GM13977 (cell line): ENCODE data around the gene TNC.

Source experiments
- DNase-seq: peaks from one replicate; pipeline ENCODE4 v3.0.0; 2012; ENCODE audit warnings: low spot score
- in situ Hi-C: fragments of 300-500 bp; cut with MboI; formaldehyde crosslinking; loops from one replicate; pipeline ENCODE4 v1.12.0; 2022; ENCODE audit warnings: low sequenced_read_pairs, low pct_unique_long_range_greater_than_20kb, mixed read lengths, inconsistent platforms; ENCODE audit not compliant: unreplicated experiment
- TF ChIP-seq, protein P1 (sequence below): IDR thresholded peaks from 2 replicates; pipeline ENCODE4 v1.5.1; 2012; ENCODE audit warnings: mild to moderate bottlenecking, control low read depth; ENCODE audit not compliant: insufficient read depth; ENCODE audit errors: extremely low read depth, missing control alignments

TNC gene

DNA sequence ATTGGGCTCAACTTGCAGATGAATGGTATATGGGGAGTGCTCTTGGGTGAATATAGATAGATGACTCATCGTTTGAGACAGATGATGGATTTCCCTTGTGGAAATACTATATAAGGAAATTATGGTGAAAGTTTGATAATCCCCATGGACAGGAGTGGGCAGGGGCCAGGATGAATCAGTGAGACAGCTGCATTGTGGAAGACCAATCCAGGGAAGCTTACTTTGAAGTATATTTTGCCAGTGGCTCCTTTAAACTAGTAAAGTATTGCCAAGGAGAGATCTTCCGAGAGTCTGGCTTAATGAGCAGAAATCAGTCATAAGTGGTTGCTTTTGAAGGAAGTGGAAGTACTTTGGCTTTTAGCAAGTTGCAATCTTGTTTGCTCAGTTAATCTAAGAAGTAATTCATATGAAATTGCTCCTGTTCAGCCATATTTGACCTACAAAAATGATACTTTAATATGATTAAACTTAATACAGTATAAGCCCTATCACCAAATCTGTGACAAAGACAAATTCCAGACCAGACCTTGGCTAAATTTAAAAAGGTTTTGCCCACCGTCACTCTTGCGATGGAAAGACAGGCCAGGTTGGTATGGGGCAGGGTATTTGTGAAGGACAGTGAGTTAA is 9.3 kb upstream of the TNC start:
- no peak for DNase-seq
- in situ Hi-C loops, result no loop called here
- TF ChIP-seq, protein P1, sequence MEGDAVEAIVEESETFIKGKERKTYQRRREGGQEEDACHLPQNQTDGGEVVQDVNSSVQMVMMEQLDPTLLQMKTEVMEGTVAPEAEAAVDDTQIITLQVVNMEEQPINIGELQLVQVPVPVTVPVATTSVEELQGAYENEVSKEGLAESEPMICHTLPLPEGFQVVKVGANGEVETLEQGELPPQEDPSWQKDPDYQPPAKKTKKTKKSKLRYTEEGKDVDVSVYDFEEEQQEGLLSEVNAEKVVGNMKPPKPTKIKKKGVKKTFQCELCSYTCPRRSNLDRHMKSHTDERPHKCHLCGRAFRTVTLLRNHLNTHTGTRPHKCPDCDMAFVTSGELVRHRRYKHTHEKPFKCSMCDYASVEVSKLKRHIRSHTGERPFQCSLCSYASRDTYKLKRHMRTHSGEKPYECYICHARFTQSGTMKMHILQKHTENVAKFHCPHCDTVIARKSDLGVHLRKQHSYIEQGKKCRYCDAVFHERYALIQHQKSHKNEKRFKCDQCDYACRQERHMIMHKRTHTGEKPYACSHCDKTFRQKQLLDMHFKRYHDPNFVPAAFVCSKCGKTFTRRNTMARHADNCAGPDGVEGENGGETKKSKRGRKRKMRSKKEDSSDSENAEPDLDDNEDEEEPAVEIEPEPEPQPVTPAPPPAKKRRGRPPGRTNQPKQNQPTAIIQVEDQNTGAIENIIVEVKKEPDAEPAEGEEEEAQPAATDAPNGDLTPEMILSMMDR, result no peak

DNA sequence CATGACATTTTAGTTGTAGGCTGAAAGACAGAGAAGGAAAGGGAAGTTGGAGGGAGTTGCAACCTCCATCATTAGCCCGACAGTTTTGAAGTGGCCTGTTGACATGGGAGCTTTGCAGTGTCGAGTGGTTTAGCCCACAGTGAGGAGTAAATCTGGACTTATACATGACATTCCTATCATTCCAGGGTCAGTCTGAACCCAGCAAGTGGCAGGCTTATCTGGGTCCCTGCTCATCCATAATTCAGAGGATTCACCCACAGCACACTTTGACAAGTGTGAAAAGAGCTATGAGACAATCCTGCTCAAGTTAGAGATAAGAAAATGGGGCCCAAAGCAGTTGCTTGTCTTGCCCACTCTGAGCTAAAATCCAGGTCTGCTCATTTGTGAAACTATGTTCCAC is 8.4 kb upstream of the TNC start:
- DNase-seq, result no peak
- TF ChIP-seq, protein P1, result no peak
- in situ Hi-C loops, result no loop called here

DNA sequence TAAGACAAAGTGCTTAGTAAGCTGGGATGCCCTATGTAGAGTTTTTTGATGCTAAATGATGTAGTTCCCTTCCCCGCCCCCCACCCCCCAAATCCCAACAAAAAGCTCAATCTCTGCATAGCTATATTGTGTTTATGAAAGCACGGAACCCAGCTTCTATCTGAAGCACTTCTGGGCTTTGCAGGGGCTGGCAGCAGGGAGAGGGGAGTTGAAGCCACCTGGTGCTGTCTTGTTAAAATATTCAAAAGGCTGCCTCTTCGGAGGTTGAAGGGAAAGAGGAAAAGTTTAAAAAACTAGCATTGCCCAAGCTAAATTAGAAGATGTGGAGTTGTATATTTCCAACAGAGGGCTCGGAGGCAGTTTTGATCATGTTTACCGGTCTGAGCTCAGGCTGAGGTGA is 5.0 kb upstream of the TNC start:
- in situ Hi-C loops, result no loop called here
- TF ChIP-seq, protein P1, result no peak
- no peak for DNase-seq

DNA sequence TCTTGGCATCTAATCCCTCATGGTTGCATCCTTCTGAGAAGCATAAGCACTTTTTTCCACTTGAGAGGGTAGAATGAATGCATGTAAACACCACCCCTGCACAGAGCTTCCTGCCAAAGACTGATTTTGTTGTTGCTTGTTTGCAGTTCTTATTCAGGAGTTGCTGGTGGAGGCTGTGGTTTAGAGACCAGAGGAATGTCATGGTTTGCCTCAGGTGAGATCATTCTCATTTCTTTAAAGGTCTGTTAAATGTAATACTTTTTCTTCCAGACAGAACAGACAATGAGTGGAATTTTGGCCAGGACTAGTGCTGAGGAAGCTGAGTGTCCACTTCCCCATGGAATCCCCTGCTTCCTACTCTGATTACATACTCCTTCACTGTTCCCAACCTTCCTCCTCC is 3.2 kb upstream of the TNC start:
- TF ChIP-seq, protein P1, result no peak
- DNase-seq, result no peak
- in situ Hi-C loops, result no loop called here

DNA sequence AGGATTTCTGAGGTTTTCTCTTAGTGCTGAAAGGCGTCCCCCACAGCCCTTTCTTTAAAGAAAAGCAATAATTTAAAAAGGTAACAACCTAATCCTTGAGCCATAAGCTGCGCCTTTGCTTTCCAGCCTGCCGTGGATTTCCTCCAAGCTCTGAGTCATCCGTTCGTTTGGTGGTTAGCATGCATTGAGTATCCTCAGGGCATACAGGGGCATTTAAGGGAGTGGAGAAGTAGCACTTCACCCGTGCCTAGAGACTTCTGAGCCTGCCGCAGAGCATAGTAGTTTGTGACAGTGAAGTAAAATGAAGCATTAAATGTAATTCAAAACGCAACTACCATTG is 892 bp upstream of the TNC start:
- TF ChIP-seq, protein P1, result no peak
- in situ Hi-C loops, result no loop called here
- no peak for DNase-seq

DNA sequence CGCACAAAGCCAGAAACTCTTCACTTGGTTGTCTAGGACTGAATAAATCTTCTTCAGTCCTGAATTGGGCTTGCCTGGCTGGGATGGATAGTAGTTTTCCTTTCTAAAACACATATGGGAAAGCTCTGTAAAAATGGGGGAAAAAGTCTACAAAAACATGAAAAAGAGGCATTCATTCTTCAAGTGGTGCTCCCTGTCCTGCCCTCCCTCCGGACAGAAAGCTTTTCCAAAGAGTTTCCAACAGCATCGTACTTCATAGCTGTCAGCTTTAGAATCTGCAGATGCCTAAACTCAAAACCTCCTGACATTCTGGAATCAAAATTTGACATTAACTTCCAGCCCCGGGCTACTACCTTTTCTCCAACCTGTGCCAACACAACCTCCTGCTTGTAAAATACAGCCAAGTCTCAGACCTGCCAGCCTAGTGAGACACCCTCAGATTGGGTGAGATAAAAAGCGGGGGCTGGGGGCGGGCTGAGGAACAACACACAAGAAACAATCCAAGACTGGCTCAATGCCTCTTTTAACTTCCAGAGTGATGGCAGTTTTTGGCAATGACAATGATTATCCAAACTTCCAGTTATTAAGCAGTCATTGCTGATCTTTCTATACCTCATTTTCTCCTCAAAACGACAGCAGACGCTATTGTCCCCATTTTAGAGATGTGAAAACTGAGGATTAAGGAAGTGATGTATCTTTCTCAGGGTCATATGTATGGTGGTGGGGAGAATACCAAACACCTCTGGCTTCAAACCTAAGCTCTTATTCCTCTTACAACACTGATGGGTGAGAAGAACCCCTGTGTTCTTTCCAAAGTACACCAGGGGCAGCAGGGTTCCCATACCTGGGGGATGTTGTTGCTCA is 1.3 kb downstream of the TNC start:
- TF ChIP-seq, protein P1, result no peak
- DNase-seq, result no peak
- in situ Hi-C loops, result no loop called here

DNA sequence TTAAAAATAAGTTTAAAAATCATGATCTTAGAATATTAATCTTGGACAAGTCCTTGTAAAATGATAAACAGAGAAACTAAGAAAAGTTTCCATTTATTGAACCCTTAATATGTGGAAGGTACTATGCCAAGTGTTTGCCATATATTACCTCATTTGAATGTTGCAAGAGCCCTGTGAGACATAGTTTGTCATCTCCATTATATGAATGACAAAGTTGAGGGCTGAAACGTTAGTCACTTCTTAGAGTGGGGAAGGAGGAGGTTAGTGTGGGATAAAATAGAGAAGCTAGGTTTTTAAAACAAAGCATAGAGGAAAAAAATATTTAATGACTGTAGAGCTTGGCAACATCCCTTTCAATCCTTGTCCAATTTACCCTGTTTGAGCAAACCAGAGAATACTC is 2.0 kb downstream of the TNC start:
- TF ChIP-seq, protein P1, result no peak
- no peak for DNase-seq
- in situ Hi-C loops, result no loop called here
